HG03432 (cell line): Measurements from ENCODE around the gene JAG2.

ENCODE experiments used
- ATAC-seq: cut with Tn5 transposase; IDR thresholded peaks from one replicate; pipeline ENCODE4 v1.9.1; 2021; ENCODE audit warnings: mild to moderate bottlenecking, moderate library complexity; ENCODE audit not compliant: unreplicated experiment

The JAG2 gene

GRCh38 chr14:105204206-105204930 lies 35.8 kb upstream of the JAG2 start:
- no peak for ATAC-seq

- ATAC-seq: no peak
These were observed 35.1 kb upstream of the JAG2 start for GRCh38 chr14:105203701-105204100.

GRCh38 chr14:105203057-105203531 lies 34.5 kb upstream of the JAG2 start:
- ATAC-seq: no peak

GRCh38 chr14:105201925-105202513 lies 33.4 kb upstream of the JAG2 start:
- no peak for ATAC-seq

- ATAC-seq: no peak
These were observed 32.8 kb upstream of the JAG2 start for GRCh38 chr14:105201156-105201924.

- no peak for ATAC-seq
These were observed 32.1 kb upstream of the JAG2 start for GRCh38 chr14:105200641-105201040.

GRCh38 chr14:105200074-105200473 lies 31.5 kb upstream of the JAG2 start:
- ATAC-seq: no peak

GRCh38 chr14:105199093-105199492 lies 30.5 kb upstream of the JAG2 start:
- no peak for ATAC-seq

- no peak for ATAC-seq
These were observed 30.0 kb upstream of the JAG2 start for GRCh38 chr14:105198588-105198987.

- ATAC-seq: no peak
These were observed 28.6 kb upstream of the JAG2 start for GRCh38 chr14:105197211-105197641.

GRCh38 chr14:105196265-105196960 lies 27.8 kb upstream of the JAG2 start:
- ATAC-seq: no peak

- no peak for ATAC-seq
These were observed 27.1 kb upstream of the JAG2 start for GRCh38 chr14:105195522-105196264.

GRCh38 chr14:105195051-105195450 lies 26.5 kb upstream of the JAG2 start:
- no peak for ATAC-seq

GRCh38 chr14:105193916-105194782 lies 25.6 kb upstream of the JAG2 start:
- ATAC-seq: no peak

- ATAC-seq: no peak
These were observed 24.5 kb upstream of the JAG2 start for GRCh38 chr14:105192866-105193731.

- ATAC-seq: no peak
These were observed 19.5 kb upstream of the JAG2 start for GRCh38 chr14:105187935-105188524.

- ATAC-seq: no peak
These were observed 18.5 kb upstream of the JAG2 start for GRCh38 chr14:105187116-105187515.

GRCh38 chr14:105185973-105186372 lies 17.4 kb upstream of the JAG2 start:
- ATAC-seq: no peak
